ENCODE results near the gene SATB2. TPM values are rescaled to one million over a fixed set of nuclear protein-coding genes. Genes with fewer than 3 reads are reported as not detected.

The SATB2 gene
- 2.7 TPM for total RNA-seq

- DNase-seq (ENCODE audit: low spot score): peak; percentile 49
Measured at GRCh38 chr2:199457147-199458008, at the start of gene SATB2. SATB2 (minus strand) TSS chr2:199457939; CDS start chr2:199456037, 1,902 bp downstream.

- no peak for DNase-seq (ENCODE audit: low spot score)
Measured at GRCh38 chr2:199505755-199506403, 48.1 kb upstream of the SATB2 start.

GRCh38 chr2:199503148-199503547 lies 45.4 kb upstream of the SATB2 start:
- no peak for DNase-seq (ENCODE audit: low spot score)

GRCh38 chr2:199499005-199499404 lies 41.3 kb upstream of the SATB2 start:
- DNase-seq (ENCODE audit: low spot score): no peak

GRCh38 chr2:199495147-199495546 lies 37.4 kb upstream of the SATB2 start:
- DNase-seq (ENCODE audit: low spot score): no peak

- DNase-seq (ENCODE audit: low spot score): no peak
Measured at GRCh38 chr2:199490049-199490448, 32.3 kb upstream of the SATB2 start.

GRCh38 chr2:199488772-199489400 lies 31.1 kb upstream of the SATB2 start:
- no peak for DNase-seq (ENCODE audit: low spot score)

GRCh38 chr2:199485732-199486335 lies 28.1 kb upstream of the SATB2 start:
- DNase-seq (ENCODE audit: low spot score): no peak

- DNase-seq (ENCODE audit: low spot score): no peak
Measured at GRCh38 chr2:199484927-199485326, 27.2 kb upstream of the SATB2 start.

GRCh38 chr2:199480966-199481365 lies 23.2 kb upstream of the SATB2 start:
- DNase-seq (ENCODE audit: low spot score): no peak

GRCh38 chr2:199477277-199477834 lies 19.6 kb upstream of the SATB2 start:
- no peak for DNase-seq (ENCODE audit: low spot score)

GRCh38 chr2:199471443-199472057 lies 13.8 kb upstream of the SATB2 start:
- DNase-seq (ENCODE audit: low spot score): no peak

- DNase-seq (ENCODE audit: low spot score): no peak
Measured at GRCh38 chr2:199470672-199471442, 13.1 kb upstream of the SATB2 start.

- DNase-seq (ENCODE audit: low spot score): no peak
Measured at GRCh38 chr2:199470361-199470671, 12.6 kb upstream of the SATB2 start.

- no peak for DNase-seq (ENCODE audit: low spot score)
Measured at GRCh38 chr2:199469514-199470360, 12.0 kb upstream of the SATB2 start.

- no peak for DNase-seq (ENCODE audit: low spot score)
Measured at GRCh38 chr2:199468561-199469513, 11.1 kb upstream of the SATB2 start.

- no peak for DNase-seq (ENCODE audit: low spot score)
Measured at GRCh38 chr2:199467066-199467822, 9.5 kb upstream of the SATB2 start.

- DNase-seq (ENCODE audit: low spot score): no peak
Measured at GRCh38 chr2:199466692-199467065, 8.9 kb upstream of the SATB2 start.

Data from ureter (tissue), 1 donor.